ENCODE measurements around the gene SH3PXD2A.

Gene SH3PXD2A

GRCh38 chr10:103839872-103840739 lies 15.3 kb downstream of the SH3PXD2A start:
- POLR2A ChIA-PET, result no interaction called here
- Histone ChIP-seq H3K4me3 (ENCODE audit: control insufficient read depth in 1 of 7, extremely low read depth in 1 of 7, insufficient read depth in 4 of 7, low read depth in 2 of 7, low read length in 6 of 7) (no peak overlapping the region), H3K36me3 (ENCODE audit: control insufficient read depth in 4 of 4, insufficient read depth in 4 of 4, low read length in 3 of 4) (no peaks in the 10 kb centered on the region), H3K27me3 (replicated peaks in 2 of 5; ENCODE audit: control insufficient read depth in 4 of 5, insufficient read depth in 5 of 5, low read length in 4 of 5) (no peaks in the 10 kb centered on the region), H3K4me1 (ENCODE audit: control extremely low read depth in 1 of 4, control insufficient read depth in 4 of 4, insufficient read depth in 4 of 4, low read length in 3 of 4) (peaks cover 0 to 35% (median 2%) of the 10 kb centered on the region in 4 experiments), H3K27ac (ENCODE audit: insufficient read depth in 1 of 2, low read depth in 1 of 2, low read length in 2 of 2, poor library complexity in 1 of 2, severe bottlenecking in 2 of 2) (no peak overlapping the region), H3K9me3 (ENCODE audit: control extremely low read depth in 1 of 5, control insufficient read depth in 4 of 5, insufficient read depth in 2 of 5, low read depth in 1 of 5, low read length in 4 of 5) (no peaks in the 10 kb centered on the region)
- DNase-seq, result no peak
- WGBS (ENCODE audit: insufficient coverage), result 67% methylated on average over 15 of the region's 18 CpGs
- CTCF ChIA-PET, result interaction anchor here (1.1 to 2.0 kb wide), 5 partner anchors 8 to 85 kb away, joined by 3 to 6 read pairs (median 4); no protein-coding TSS in a partner anchor

DNA sequence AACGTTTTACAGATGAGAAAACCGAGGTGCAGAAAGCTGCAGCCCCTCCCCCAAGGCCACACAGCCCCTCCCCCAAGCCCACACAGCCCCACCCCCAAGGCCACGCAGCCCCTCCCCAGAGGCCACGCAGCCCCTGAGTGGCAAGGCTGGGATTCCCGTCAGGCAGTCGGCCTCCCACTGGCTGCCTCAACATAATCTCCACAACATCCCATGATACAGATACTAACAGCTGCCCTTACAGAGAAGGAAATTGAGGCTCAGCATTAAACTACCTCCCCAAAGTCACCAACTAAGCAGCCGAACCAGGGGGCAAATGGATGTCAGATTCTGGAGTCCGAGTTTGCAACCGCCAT lies 15.9 kb downstream of the SH3PXD2A start:
- ChIA-PET CTCF (interaction anchor here (1.0 to 2.0 kb wide), 5 partner anchors 9 to 150 kb away, joined by 3 to 6 read pairs (median 4); no protein-coding TSS in a partner anchor), POLR2A (no interaction called here)
- H3K9me3 ChIP-seq (ENCODE audit: control extremely low read depth in 1 of 5, control insufficient read depth in 4 of 5, insufficient read depth in 2 of 5, low read depth in 1 of 5, low read length in 4 of 5), result no peaks in the 10 kb centered on the region
- H3K36me3 ChIP-seq (ENCODE audit: control insufficient read depth in 4 of 4, insufficient read depth in 4 of 4, low read length in 3 of 4), result no peaks in the 10 kb centered on the region
- no peaks in the 10 kb centered on the region for H3K27me3 ChIP-seq (replicated peaks in 2 of 5; ENCODE audit: control insufficient read depth in 4 of 5, insufficient read depth in 5 of 5, low read length in 4 of 5)
- 97% methylated on average over 3 of the region's 9 CpGs for WGBS (ENCODE audit: insufficient coverage)
- peaks cover 0 to 39% (median 2%) of the 10 kb centered on the region in 4 experiments for H3K4me1 ChIP-seq (ENCODE audit: control extremely low read depth in 1 of 4, control insufficient read depth in 4 of 4, insufficient read depth in 4 of 4, low read length in 3 of 4)
- H3K27ac ChIP-seq (ENCODE audit: insufficient read depth in 1 of 2, low read depth in 1 of 2, low read length in 2 of 2, poor library complexity in 1 of 2, severe bottlenecking in 2 of 2), result no peak overlapping the region
- no peak for DNase-seq
- no peak overlapping the region for H3K4me3 ChIP-seq (ENCODE audit: control insufficient read depth in 1 of 7, extremely low read depth in 1 of 7, insufficient read depth in 4 of 7, low read depth in 2 of 7, low read length in 6 of 7)

GRCh38 chr10:103838862-103839518 lies 16.4 kb downstream of the SH3PXD2A start:
- ChIA-PET POLR2A (no interaction called here), CTCF (interaction anchor here (0.8 to 2.0 kb wide), 7 partner anchors 9 to 150 kb away, joined by 3 to 6 read pairs (median 4); no protein-coding TSS in a partner anchor)
- 95% methylated on average over 10 of the region's 13 CpGs for WGBS (ENCODE audit: insufficient coverage)

DNA sequence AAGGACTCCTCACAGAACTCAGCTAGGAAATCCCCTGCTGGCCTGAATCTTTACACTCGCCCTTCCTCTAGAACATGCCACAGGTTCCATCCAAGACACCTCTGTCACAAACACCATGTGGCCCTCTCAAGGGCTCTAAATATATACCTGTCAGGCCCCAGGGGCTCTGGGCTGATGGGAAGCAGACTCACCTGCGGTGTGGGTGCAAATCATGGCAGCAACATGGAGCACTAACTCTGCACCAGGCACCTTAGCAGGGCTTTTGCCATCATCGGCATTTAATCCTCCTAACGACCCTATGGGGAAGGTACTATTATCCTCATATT lies 17.3 kb downstream of the SH3PXD2A start:
- no peak for DNase-seq
- Histone ChIP-seq H3K4me3 (ENCODE audit: control insufficient read depth in 1 of 7, extremely low read depth in 1 of 7, insufficient read depth in 4 of 7, low read depth in 2 of 7, low read length in 6 of 7) (no peak overlapping the region), H3K27ac (ENCODE audit: insufficient read depth in 1 of 2, low read depth in 1 of 2, low read length in 2 of 2, poor library complexity in 1 of 2, severe bottlenecking in 2 of 2) (no peak overlapping the region), H3K36me3 (ENCODE audit: control insufficient read depth in 4 of 4, insufficient read depth in 4 of 4, low read length in 3 of 4) (no peaks in the 10 kb centered on the region), H3K4me1 (ENCODE audit: control extremely low read depth in 1 of 4, control insufficient read depth in 4 of 4, insufficient read depth in 4 of 4, low read length in 3 of 4) (peaks cover 0 to 43% (median 2%) of the 10 kb centered on the region in 4 experiments), H3K27me3 (replicated peaks in 2 of 5; ENCODE audit: control insufficient read depth in 4 of 5, insufficient read depth in 5 of 5, low read length in 4 of 5) (no peaks in the 10 kb centered on the region), H3K9me3 (ENCODE audit: control extremely low read depth in 1 of 5, control insufficient read depth in 4 of 5, insufficient read depth in 2 of 5, low read depth in 1 of 5, low read length in 4 of 5) (peaks cover 0 to 1% (median 0%) of the 10 kb centered on the region in 5 experiments)
- WGBS (ENCODE audit: insufficient coverage), result 100% methylated on average over 3 of the region's 4 CpGs
- CTCF ChIA-PET, result interaction anchor here (0.8 kb wide), 1 partner anchor 14 kb away, joined by 3 read pairs; no protein-coding TSS in a partner anchor
- POLR2A ChIA-PET, result no interaction called here

More at GRCh38 chr10:103838862-103839518, 16.4 kb downstream of the SH3PXD2A start:
- DNase-seq, result no peak
- Histone ChIP-seq H3K4me3 (ENCODE audit: control insufficient read depth in 1 of 7, extremely low read depth in 1 of 7, insufficient read depth in 4 of 7, low read depth in 2 of 7, low read length in 6 of 7) (no peak overlapping the region), H3K36me3 (ENCODE audit: control insufficient read depth in 4 of 4, insufficient read depth in 4 of 4, low read length in 3 of 4) (no peaks in the 10 kb centered on the region), H3K27me3 (replicated peaks in 2 of 5; ENCODE audit: control insufficient read depth in 4 of 5, insufficient read depth in 5 of 5, low read length in 4 of 5) (no peaks in the 10 kb centered on the region), H3K4me1 (ENCODE audit: control extremely low read depth in 1 of 4, control insufficient read depth in 4 of 4, insufficient read depth in 4 of 4, low read length in 3 of 4) (peaks cover 0 to 39% (median 2%) of the 10 kb centered on the region in 4 experiments), H3K27ac (ENCODE audit: insufficient read depth in 1 of 2, low read depth in 1 of 2, low read length in 2 of 2, poor library complexity in 1 of 2, severe bottlenecking in 2 of 2) (no peak overlapping the region), H3K9me3 (ENCODE audit: control extremely low read depth in 1 of 5, control insufficient read depth in 4 of 5, insufficient read depth in 2 of 5, low read depth in 1 of 5, low read length in 4 of 5) (no peaks in the 10 kb centered on the region)

DNA sequence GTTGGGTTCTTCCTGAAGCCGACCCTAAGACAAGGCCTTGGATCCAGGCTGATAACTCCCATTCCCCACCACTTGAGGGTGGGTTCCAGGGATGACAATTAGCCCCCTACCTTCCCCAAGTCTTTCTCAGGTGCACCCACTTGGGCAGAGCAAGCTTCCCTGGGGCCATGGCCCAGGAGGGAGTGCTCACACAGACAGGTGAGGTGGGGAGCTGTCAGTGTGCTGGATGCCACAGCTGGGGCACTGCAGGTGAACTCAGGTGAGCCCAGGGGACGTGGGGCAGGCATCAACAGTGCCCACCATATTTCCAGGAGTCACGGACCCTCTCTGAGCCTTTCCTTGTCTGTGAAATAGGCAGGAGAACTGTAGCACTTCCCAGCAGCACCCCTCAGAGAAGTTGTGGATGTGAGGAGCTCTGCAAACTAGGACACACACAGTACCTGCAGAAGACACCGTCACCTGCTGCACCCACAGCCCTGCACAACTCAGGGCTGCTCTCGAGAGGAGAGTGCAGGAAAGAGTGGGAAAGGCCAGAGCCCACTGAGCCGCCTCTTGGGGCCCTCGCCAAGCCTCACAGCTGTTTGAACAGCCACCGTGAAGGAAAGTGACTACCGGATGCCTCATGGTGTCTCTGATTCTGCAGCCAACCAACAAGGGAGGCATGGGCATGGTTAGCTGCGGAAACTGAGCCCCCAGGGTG lies 17.9 kb downstream of the SH3PXD2A start:
- Histone ChIP-seq H3K4me3 (ENCODE audit: control insufficient read depth in 1 of 7, extremely low read depth in 1 of 7, insufficient read depth in 4 of 7, low read depth in 2 of 7, low read length in 6 of 7) (no peak overlapping the region), H3K36me3 (ENCODE audit: control insufficient read depth in 4 of 4, insufficient read depth in 4 of 4, low read length in 3 of 4) (no peaks in the 10 kb centered on the region), H3K27ac (ENCODE audit: insufficient read depth in 1 of 2, low read depth in 1 of 2, low read length in 2 of 2, poor library complexity in 1 of 2, severe bottlenecking in 2 of 2) (no peak overlapping the region), H3K9me3 (ENCODE audit: control extremely low read depth in 1 of 5, control insufficient read depth in 4 of 5, insufficient read depth in 2 of 5, low read depth in 1 of 5, low read length in 4 of 5) (peaks cover 0 to 4% (median 0%) of the 10 kb centered on the region in 5 experiments), H3K4me1 (ENCODE audit: control extremely low read depth in 1 of 4, control insufficient read depth in 4 of 4, insufficient read depth in 4 of 4, low read length in 3 of 4) (peaks cover 0 to 43% (median 2%) of the 10 kb centered on the region in 4 experiments), H3K27me3 (replicated peaks in 2 of 5; ENCODE audit: control insufficient read depth in 4 of 5, insufficient read depth in 5 of 5, low read length in 4 of 5) (no peaks in the 10 kb centered on the region)
- no peak for DNase-seq
- 92% methylated on average over 8 of the region's 10 CpGs for WGBS (ENCODE audit: insufficient coverage)
- CTCF ChIA-PET, result interaction anchor here (0.8 to 1.0 kb wide), 2 partner anchors 9 to 15 kb away, joined by 3 read pairs; no protein-coding TSS in a partner anchor
- POLR2A ChIA-PET, result no interaction called here

DNA sequence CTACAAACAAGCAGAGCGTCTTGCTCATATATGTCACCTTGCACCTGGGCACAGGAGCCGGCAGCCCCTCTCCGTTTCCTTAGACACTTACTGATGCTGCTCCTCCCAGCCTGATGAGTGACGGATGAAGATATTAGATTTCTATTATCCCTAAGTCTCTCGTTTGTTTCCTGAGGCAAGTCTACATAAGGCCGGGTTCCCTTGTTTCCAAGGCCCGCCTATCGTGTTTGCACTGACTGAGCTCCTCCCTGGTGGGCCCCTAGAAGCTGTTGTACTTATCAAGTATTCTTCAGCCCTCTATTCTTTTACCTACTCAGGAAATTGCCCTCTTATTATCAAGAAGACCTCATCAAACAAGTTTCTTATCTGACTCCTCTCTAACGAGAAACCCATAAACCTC lies 18.5 kb downstream of the SH3PXD2A start:
- POLR2A ChIA-PET, result no interaction called here
- no peak overlapping the region for H3K4me3 ChIP-seq (ENCODE audit: control insufficient read depth in 1 of 7, extremely low read depth in 1 of 7, insufficient read depth in 4 of 7, low read depth in 2 of 7, low read length in 6 of 7)
- H3K27ac ChIP-seq (ENCODE audit: insufficient read depth in 1 of 2, low read depth in 1 of 2, low read length in 2 of 2, poor library complexity in 1 of 2, severe bottlenecking in 2 of 2), result no peak overlapping the region
- no peaks in the 10 kb centered on the region for H3K27me3 ChIP-seq (replicated peaks in 2 of 5; ENCODE audit: control insufficient read depth in 4 of 5, insufficient read depth in 5 of 5, low read length in 4 of 5)
- 89% methylated on average over 7 of the region's 9 CpGs for WGBS (ENCODE audit: insufficient coverage)
- CTCF ChIA-PET, result interaction anchor here (0.9 to 1.0 kb wide), 2 partner anchors 9 to 85 kb away, joined by 3 read pairs; no protein-coding TSS in a partner anchor
- DNase-seq, result no peak
- H3K4me1 ChIP-seq (ENCODE audit: control extremely low read depth in 1 of 4, control insufficient read depth in 4 of 4, insufficient read depth in 4 of 4, low read length in 3 of 4), result peaks cover 0 to 43% (median 2%) of the 10 kb centered on the region in 4 experiments
- H3K9me3 ChIP-seq (ENCODE audit: control extremely low read depth in 1 of 5, control insufficient read depth in 4 of 5, insufficient read depth in 2 of 5, low read depth in 1 of 5, low read length in 4 of 5), result peaks cover 0 to 4% (median 0%) of the 10 kb centered on the region in 5 experiments
- H3K36me3 ChIP-seq (ENCODE audit: control insufficient read depth in 4 of 4, insufficient read depth in 4 of 4, low read length in 3 of 4), result no peaks in the 10 kb centered on the region

Data from common myeloid progenitor, CD34-positive (primary cell).